DND-41 (cell line): ENCODE data around the gene ADGRF1.

Source experiments
- ATAC-seq: fragments of 200-7000 bp; cut with Tn5 transposase; 3 replicates; pipeline ENCODE4 v1.9.1; 2021; ENCODE audit warnings: low read depth; ENCODE audit not compliant: insufficient read depth
- DNase-seq: peaks from one replicate; pipeline ENCODE4 v3.0.0-alpha.2; 2020
- H2AFZ ChIP-seq: 2 replicates; pipeline ENCODE4 v1.6.0; 2012; ENCODE audit warnings: low read depth, low read length
- H3K27ac ChIP-seq: 2 replicates; pipeline ENCODE4 v1.5.1; 2012; ENCODE audit warnings: low read length, inconsistent platforms
- H3K27me3 ChIP-seq: fragments of 200-600 bp; sonication (generic); 2 replicates; pipeline ENCODE4 v1.6.0; 2012; ENCODE audit warnings: low read length, mild to moderate bottlenecking, inconsistent platforms; ENCODE audit not compliant: insufficient read depth, poor library complexity
- H3K36me3 ChIP-seq: 2 replicates; pipeline ENCODE4 v1.5.1; 2012; ENCODE audit warnings: low read length, inconsistent platforms; ENCODE audit not compliant: insufficient read depth
- H3K4me1 ChIP-seq: 2 replicates; pipeline ENCODE4 v1.5.1; 2012; ENCODE audit warnings: mild to moderate bottlenecking, low read length; ENCODE audit not compliant: insufficient read depth
- H3K4me2 ChIP-seq: 2 replicates; pipeline ENCODE4 v1.6.0; 2012; ENCODE audit warnings: mild to moderate bottlenecking, moderate library complexity, low read length, inconsistent platforms; ENCODE audit not compliant: insufficient read depth
- H3K4me3 ChIP-seq, 2 experiments: fragments of 200-600 bp in 1 of 2; shearing (Covaris generic) in 1 of 2; 2 replicates each; pipeline ENCODE4 v1.5.1; 2012 to 2016; ENCODE audit warnings: inconsistent platforms in 2 of 2, low read length in 2 of 2, mild to moderate bottlenecking in 2 of 2, low read depth in 1 of 2, moderate library complexity in 1 of 2
- H3K79me2 ChIP-seq: 2 replicates; pipeline ENCODE4 v1.6.0; 2012; ENCODE audit warnings: low read length, inconsistent platforms; ENCODE audit not compliant: insufficient read depth
- H3K9ac ChIP-seq: 2 replicates; pipeline ENCODE4 v1.6.0; 2012; ENCODE audit warnings: low read depth, mild to moderate bottlenecking, inconsistent platforms, low read length, moderate library complexity
- H3K9me3 ChIP-seq: 2 replicates; pipeline ENCODE4 v1.5.1; 2012; ENCODE audit warnings: low read length, moderate library complexity, mild to moderate bottlenecking, inconsistent platforms; ENCODE audit not compliant: insufficient read depth, severe bottlenecking
- H4K20me1 ChIP-seq: 2 replicates; pipeline ENCODE4 v1.6.0; 2012; ENCODE audit warnings: low read length; ENCODE audit not compliant: insufficient read depth
- CTCF ChIP-seq: IDR thresholded peaks from 2 replicates; pipeline ENCODE4 v1.5.1; 2012; ENCODE audit warnings: borderline replicate concordance, low read length, moderate library complexity, mild to moderate bottlenecking; ENCODE audit not compliant: poor library complexity, severe bottlenecking; ENCODE audit errors: extremely low read depth
- EZH2 ChIP-seq: IDR thresholded peaks from 3 replicates; pipeline ENCODE4 v1.6.1; 2012; ENCODE audit warnings: borderline replicate concordance, low read depth, mild to moderate bottlenecking, moderate library complexity, low read length, inconsistent platforms; ENCODE audit not compliant: severe bottlenecking

ADGRF1 gene

GRCh38 chr6:47064274-47064673 lies 22.1 kb upstream of the ADGRF1 start:
- no peaks in the 10 kb centered on the region for H3K79me2 ChIP-seq
- no peaks in the 10 kb centered on the region for H3K36me3 ChIP-seq
- H2AFZ ChIP-seq: no peak overlapping the region
- no peaks in the 10 kb centered on the region for H4K20me1 ChIP-seq
- no peak for TF ChIP-seq CTCF
- TF ChIP-seq EZH2: no peak
- no peaks in the 10 kb centered on the region for H3K27me3 ChIP-seq
- no peak for DNase-seq
- H3K9me3 ChIP-seq: no peaks in the 10 kb centered on the region
- no peaks in the 10 kb centered on the region for H3K4me1 ChIP-seq
- no peak overlapping the region for H3K9ac ChIP-seq
- H3K27ac ChIP-seq: no peak overlapping the region
- H3K4me3 ChIP-seq: no peak overlapping the region
- no peak overlapping the region for H3K4me2 ChIP-seq
- ATAC-seq: no peak

DNA sequence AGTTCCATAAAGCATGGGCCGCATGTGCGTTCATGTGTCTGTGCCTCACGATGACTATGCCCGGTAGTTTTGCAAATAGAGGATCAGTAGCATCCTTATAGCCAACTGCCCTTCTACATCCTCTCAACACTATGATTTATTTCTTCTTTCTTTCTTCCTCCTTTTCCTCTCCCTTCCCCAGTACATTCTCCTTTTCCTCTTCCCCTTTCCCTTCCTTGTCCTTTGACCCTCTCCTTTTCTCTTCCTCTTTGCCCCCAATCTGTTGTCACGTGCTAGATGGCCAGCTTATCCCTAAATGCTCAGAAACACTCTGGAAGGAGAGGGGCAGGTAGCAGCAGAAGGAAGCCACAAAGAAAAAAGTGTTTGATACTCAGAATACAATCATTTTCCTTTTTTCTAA lies 20.2 kb upstream of the ADGRF1 start:
- Histone ChIP-seq H3K4me2 (no peak overlapping the region), H2AFZ (no peak overlapping the region), H3K9ac (no peak overlapping the region), H4K20me1 (no peaks in the 10 kb centered on the region), H3K4me1 (no peaks in the 10 kb centered on the region), H3K4me3 (no peak overlapping the region), H3K9me3 (no peaks in the 10 kb centered on the region), H3K27ac (no peak overlapping the region), H3K79me2 (no peaks in the 10 kb centered on the region), H3K36me3 (no peaks in the 10 kb centered on the region), H3K27me3 (no peaks in the 10 kb centered on the region)
- ATAC-seq: no peak
- TF ChIP-seq CTCF (no peak), EZH2 (no peak)
- DNase-seq: no peak

DNA sequence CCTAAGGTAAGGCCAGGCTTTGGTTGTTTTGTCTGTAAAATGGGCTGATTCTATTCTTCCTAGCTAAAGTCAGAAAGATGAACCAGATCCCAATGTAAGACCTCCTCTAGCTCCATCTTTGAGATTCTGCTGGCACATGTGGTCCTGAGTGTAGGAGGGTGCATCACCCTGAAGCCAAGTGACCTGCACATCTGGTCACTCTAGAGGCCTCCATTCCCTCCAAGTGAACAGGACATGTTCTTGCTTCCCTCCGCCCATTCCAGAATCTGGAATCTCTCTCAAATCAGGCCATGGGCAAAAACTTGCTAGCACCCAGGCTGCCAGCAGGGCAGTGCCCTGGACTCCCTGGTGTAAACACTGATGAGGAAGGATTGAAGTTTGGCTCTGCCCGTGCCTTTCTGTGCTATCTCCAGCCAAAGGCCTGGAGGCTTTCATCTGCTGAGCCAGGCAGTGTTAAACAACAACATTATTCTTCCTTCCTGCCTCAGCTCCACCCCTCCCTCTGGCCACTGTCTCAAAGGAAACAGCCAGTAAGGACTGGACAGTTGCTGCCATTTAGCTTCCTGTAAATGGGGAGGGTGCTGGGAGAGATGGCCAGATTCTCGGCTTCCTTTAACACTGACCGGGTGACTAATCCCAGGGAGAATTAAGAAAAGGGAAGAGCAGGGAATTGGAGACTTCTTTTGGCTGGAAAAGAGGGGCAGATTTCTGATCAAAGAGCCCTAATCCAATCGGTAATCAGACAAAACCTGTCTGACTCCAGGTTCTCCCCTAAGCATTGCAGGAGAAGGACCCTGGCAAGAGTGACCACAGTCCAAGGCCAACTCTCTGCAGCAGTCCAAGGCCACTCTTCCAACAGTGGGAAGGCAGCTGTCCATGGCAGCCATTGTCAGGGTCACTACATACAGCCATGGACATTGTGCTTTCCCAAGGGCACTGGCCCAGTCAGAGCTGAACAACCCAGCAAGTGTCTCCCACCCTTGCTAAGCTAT lies 19.5 kb upstream of the ADGRF1 start:
- Histone ChIP-seq H3K79me2 (no peaks in the 10 kb centered on the region), H3K4me3 (no peak overlapping the region), H3K4me2 (no peak overlapping the region), H3K36me3 (no peaks in the 10 kb centered on the region), H3K9ac (no peak overlapping the region), H3K27me3 (no peaks in the 10 kb centered on the region), H3K27ac (no peak overlapping the region), H3K4me1 (no peaks in the 10 kb centered on the region), H4K20me1 (no peaks in the 10 kb centered on the region), H3K9me3 (no peaks in the 10 kb centered on the region), H2AFZ (no peak overlapping the region)
- ATAC-seq (no peak), DNase-seq (no peak)
- TF ChIP-seq CTCF (no peak), EZH2 (no peak)
